T-helper 2 cell (primary cell): Measurements from ENCODE around the gene PRDX5.
A peak's percentile ranks its signal among the peaks of the same experiment; 100 is the strongest.

Experiments used
- DNase-seq, 5 experiments: peaks; one replicate each; pipeline versions ENCODE4 v3.0.0 to v3.0.0-alpha.2; 2012 to 2022
- total RNA-seq, 2 donors: gene quantifications; one replicate each; lab custom pipeline; 2026; lab: John Stamatoyannopoulos, UW

PRDX5 gene
- total RNA-seq = 29.0 to 33.6 reads per million in 2 donors

DNA sequence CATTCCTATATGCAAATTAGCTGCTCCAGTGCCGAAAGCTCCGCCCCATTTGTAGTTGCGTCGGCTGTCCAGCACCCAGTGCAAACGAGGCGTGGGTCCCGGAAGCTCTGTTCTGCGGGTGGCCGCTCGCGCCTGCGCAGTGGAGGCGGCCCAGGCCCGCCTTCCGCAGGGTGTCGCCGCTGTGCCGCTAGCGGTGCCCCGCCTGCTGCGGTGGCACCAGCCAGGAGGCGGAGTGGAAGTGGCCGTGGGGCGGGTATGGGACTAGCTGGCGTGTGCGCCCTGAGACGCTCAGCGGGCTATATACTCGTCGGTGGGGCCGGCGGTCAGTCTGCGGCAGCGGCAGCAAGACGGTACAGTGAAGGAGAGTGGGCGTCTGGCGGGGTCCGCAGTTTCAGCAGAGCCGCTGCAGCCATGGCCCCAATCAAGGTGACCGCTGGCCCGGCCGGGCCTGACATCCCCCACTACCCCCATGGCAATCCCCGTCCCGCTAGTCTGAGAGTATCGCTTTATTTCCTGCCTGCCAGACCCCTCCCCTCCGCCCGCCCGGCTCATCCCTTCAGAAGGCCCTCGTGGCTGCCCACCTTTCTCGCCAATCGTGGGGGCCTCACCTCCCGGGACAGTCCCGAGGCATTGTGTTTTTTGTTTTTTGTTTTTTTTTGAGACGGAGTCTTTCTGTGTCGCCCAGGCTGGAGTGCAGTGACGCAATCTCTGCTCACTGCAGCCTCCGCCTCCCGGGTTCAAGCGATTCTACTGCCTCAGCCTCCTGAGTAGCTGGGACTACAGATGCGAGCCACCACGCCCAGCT, at the start of gene PRDX5:
Gene PRDX5 (plus strand): TSS at position 161 of the 805 bp plus-strand sequence. CDS start 95 bp downstream, at position 256.
- DNase-seq = peak; percentile 87 to 99 (median 92)

DNA sequence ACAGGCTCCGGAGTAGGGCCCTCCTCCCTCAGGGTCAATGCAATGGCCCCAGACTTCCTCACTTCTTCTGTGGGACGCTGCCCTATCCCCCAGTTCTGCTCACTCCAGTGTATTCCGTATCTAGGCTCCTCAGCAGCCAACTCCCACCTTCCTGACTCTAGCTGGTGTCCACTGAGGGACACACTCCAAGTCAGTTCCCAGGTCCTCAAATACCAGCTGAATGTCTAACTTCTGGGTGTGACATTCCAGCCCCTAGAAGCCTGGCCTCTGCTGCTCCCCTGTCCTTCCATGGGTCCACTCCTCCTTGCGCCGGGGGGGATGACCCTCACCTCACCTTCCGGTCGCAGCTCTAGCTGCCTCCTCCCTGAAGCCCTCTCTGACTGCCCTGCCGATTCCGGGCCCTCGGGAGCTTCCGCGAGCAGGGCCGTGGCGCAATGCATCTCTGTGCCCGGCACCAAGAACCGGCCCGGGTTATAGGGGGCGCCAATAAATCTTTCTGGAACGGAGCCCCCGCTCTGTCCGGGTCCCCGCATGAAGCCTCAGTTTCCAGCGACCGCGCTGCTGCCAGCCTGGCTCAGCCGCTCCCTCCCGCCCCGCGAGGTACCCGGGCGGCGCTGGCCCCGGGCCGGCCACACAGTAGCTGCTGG, 48.9 kb upstream of the PRDX5 start:
- DNase-seq = peak in 3 of 5 experiments; percentile 24 to 62 (median 30)

DNA sequence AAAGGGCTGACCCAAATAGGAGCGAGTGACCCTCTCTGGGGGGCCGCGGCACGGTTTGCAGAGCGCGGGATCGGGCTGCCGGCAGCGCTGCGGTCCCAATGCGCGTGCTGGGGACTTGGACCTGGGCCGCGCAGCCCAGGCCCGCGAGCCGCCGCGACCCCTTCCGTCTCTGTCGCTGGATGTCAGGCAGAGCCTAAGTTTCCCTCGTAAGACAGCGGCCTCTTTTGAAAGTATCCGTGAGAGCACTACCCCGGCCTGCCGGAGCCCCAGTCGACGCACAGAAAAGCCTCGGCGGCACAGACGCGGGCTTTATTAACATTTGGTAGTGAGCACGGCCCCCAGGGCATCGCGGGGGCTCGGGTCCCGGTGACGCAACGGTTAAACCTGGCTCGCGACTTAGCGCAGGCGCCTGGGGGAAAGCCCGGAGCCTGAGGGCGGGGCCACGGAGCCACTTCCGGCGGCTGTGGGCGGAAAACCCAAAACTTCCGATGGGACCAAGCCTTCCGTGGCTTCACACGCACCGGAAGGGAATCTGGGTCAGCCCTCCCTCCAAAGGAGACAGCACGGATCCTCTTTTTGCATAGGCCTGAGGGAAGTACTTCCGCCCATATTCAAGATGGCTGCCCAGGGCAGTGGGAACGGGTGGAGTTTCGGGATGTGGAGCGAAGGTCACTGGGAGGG, 48.2 kb upstream of the PRDX5 start:
- DNase-seq = peak; percentile 94 to 99 (median 98)

GRCh38 chr11:64275031-64275800, 42.7 kb upstream of the PRDX5 start:
- DNase-seq = no peak

DNA sequence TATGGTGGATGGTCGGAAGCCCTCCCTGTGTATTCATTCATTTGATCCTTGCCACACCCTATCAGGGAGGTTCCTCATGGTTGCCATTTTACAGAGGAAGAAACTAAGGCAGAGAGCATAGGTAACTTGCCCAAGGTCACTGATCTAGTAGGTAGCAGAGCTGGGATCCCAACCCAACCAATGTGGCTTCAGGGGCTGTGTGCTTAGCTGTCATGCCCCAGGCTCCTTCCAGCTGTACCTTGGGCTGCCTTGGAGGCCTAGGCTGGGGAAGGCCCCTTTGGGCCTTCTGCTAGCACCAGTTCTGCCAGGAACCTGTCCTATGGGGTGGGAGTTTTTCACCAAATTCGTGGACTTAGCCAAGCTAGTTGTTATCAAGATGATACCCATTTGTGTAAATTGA, 42.1 kb upstream of the PRDX5 start:
- no peak for DNase-seq

GRCh38 chr11:64276653-64277431, 41.1 kb upstream of the PRDX5 start:
- DNase-seq = no peak

DNA sequence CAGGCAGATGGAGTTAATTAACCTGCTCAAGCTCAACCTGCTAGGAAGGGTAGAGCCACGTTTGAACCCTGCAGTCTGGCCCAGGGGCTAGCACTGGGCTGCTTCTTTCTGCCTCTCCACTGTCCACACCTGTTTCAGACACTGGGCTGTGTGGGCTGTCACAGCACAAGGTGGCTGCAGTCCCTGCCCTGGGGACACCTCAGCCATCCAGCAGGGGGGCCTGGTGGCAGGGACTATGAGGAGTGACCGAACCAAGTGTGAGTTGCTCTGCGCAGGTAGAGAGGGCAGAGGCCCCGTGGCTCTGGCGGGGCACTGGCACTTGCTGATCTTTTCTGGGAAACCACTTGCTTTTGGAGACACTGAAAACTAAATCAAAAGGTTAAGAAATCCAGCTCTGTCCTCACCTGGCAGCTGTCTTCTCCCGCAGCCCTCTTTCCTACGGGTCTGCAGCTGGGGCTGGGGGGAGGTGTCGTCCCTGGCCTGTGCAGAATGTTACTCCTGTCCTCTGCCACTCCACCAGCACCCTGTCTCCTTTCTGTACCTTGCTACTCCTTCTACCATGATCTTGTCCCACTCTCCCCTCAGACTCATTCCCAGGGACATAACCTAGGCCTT, 39.2 kb upstream of the PRDX5 start:
- no peak for DNase-seq

DNA sequence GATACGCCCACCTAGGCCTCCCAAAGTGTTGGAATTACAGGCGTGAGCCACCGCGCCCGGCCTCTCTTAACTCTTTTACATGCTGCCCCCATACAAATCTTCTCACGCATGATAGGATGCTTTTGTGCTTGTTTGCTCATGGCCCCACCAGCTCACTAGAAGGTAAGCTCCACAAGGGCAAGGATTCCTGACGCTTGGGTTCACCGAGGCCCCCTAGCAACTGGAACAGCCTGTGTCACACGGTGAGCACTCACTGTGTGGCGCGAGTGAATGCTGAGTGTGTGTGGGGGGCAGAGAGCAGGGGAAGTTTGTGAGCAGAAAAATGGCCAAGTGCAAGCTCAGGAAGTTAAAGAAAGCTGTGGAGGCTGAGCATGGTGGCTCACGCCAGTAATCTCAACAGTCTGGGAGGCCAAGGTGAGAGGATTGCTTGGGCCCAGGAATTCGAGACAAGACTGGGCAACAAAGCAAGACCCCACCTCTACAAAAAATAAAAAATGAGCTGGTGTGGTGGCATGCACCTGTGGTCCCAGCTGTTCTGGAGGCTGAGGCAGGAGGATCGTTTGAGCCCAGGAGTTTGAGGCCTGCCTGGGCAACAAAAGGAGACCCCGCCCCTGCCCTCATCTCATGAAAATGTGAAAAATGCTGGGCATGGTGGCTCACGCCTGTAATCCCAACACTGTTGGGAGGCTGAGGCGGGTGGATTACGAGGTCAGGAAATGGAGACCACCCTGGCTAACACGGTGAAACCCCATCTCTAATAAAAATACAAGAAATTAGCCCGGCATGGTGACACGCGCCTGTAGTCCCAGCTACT, 35.8 kb upstream of the PRDX5 start:
- no peak for DNase-seq

GRCh38 chr11:64283092-64283491, 34.8 kb upstream of the PRDX5 start:
- no peak for DNase-seq

GRCh38 chr11:64284048-64284961, 33.6 kb upstream of the PRDX5 start, which contains the start of gene BAD:
BAD (minus strand) TSS chr11:64284665; CDS start chr11:64284368, 297 bp downstream.
- peak; percentile 85 to 94 (median 88) for DNase-seq

- DNase-seq = peak; percentile 83 to 91 (median 87)
These were observed 32.7 kb upstream of the PRDX5 start, which contains the start of gene GPR137 for GRCh38 chr11:64284962-64285884. GPR137 (plus strand) TSS chr11:64285848; CDS start chr11:64286525, 677 bp downstream.

- DNase-seq = peak in 1 of 5 experiments; percentile 70
These were observed 31.8 kb upstream of the PRDX5 start for GRCh38 chr11:64285885-64286800.

DNA sequence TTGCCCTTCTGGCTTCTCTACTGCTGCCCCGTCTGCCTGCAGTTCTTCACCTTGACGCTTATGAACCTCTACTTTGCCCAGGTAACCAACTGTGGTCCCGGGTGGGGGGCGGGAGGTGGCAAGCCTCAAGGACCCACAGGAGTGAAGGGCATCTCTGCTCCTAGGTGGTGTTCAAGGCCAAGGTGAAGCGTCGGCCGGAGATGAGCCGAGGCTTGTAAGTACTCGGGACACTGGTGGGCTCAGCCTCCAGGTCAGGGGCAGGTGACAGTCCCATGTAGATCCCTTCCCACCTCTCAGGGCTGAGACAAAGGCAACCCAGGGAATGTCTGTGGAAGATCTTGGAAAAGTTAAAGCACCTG, 31.1 kb upstream of the PRDX5 start:
- no peak for DNase-seq

- DNase-seq = no peak
These were observed 30.1 kb upstream of the PRDX5 start for GRCh38 chr11:64287676-64288352.

GRCh38 chr11:64288353-64288750, 29.6 kb upstream of the PRDX5 start:
- no peak for DNase-seq

GRCh38 chr11:64289002-64289564, 28.8 kb upstream of the PRDX5 start:
- no peak for DNase-seq
